ENCODE results near the gene VWA7.

The VWA7 gene

GRCh38 chr6:31758281-31758680 is 18.8 kb downstream of the VWA7 start:
- Histone ChIP-seq H3K36me3 (ENCODE audit: control insufficient read depth in 2 of 2, insufficient read depth in 1 of 2, low read length in 2 of 2) (peaks cover 14 to 55% of the 10 kb centered on the region in 2 experiments; a peak in 2 of 3 replicates), H3K9me3 (ENCODE audit: control insufficient read depth, insufficient read depth, low read depth, low read length) (no peaks in the 10 kb centered on the region), H3K27ac (ENCODE audit: extremely low read depth, low read depth, low read length) (no peak overlapping the region), H3K4me3 (ENCODE audit: low read depth, low read length) (no peak overlapping the region), H3K4me1 (ENCODE audit: control insufficient read depth, insufficient read depth, low read length) (no peaks in the 10 kb centered on the region)
- CTCF ChIA-PET = interaction anchor here (2.2 to 3.9 kb wide), 2 partner anchors 11 to 12 kb away, joined by 10 to 33 read pairs; no protein-coding TSS in a partner anchor
- POLR2A ChIA-PET = interaction anchor here (1.5 to 1.7 kb wide), 2 partner anchors 46 to 69 kb away, joined by 4 to 6 read pairs; partner anchors contain the start of gene HSPA1B
- TF ChIP-seq MEIS1 (CRISPR knock-in tag; IDR thresholded peaks at IDR 0.05; ENCODE audit: borderline replicate concordance) (no peak), ZNF426 (tag by site-specific recombination; IDR thresholded peaks at IDR 0.05) (no peak), ZNF37A (tag by site-specific recombination; IDR thresholded peaks at IDR 0.05) (no peak), SETDB1 (IDR thresholded peaks at IDR 0.05; ENCODE audit: insufficient read length, low read length) (no peak)

GRCh38 chr6:31752739-31753319 is 24.3 kb downstream of the VWA7 start:
- ChIA-PET POLR2A (interaction anchor here (0.5 to 7.4 kb wide), 12 partner anchors 9 to 87 kb away, joined by 3 to 43 read pairs (median 4); partner anchors contain the start of genes HSPA1B and MSH5), CTCF (interaction anchor here (0.6 to 2.3 kb wide), 7 partner anchors 13 to 1371 kb away, joined by 3 to 13 read pairs (median 3); partner anchors contain the start of gene DDAH2)
- no peak overlapping the region for H3K27ac ChIP-seq (ENCODE audit: extremely low read depth, low read depth, low read length)
- H3K4me3 ChIP-seq (ENCODE audit: low read depth, low read length) = no peak overlapping the region
- TF ChIP-seq KLF9 (tag by site-specific recombination; IDR thresholded peaks at IDR 0.05; ENCODE audit: low read depth) = no peak
- no peak for TF ChIP-seq ZBTB11 (tag by site-specific recombination; conservative IDR thresholded peaks at IDR 0.05; ENCODE audit: low read depth)
- no peaks in the 10 kb centered on the region for H3K9me3 ChIP-seq (ENCODE audit: control insufficient read depth, insufficient read depth, low read depth, low read length)
- H3K36me3 ChIP-seq (ENCODE audit: control insufficient read depth in 2 of 2, insufficient read depth in 1 of 2, low read length in 2 of 2) = peaks cover 0 to 21% of the 10 kb centered on the region in 2 experiments; a peak in 2 of 3 replicates
- H3K4me1 ChIP-seq (ENCODE audit: control insufficient read depth, insufficient read depth, low read length) = no peaks in the 10 kb centered on the region

- ChIA-PET CTCF (interaction anchor here (0.9 to 2.6 kb wide), 3 partner anchors 10 to 21 kb away, joined by 5 to 11 read pairs (median 9); partner anchors contain the start of genes DDAH2 and MSH5), POLR2A (interaction anchor here (1.3 to 7.4 kb wide), 3 partner anchors 11 to 21 kb away, joined by 3 to 43 read pairs (median 6); partner anchors contain the start of gene MSH5)
- Histone ChIP-seq H3K4me1 (ENCODE audit: control insufficient read depth, insufficient read depth, low read length) (no peaks in the 10 kb centered on the region), H3K9me3 (ENCODE audit: control insufficient read depth, insufficient read depth, low read depth, low read length) (no peaks in the 10 kb centered on the region), H3K36me3 (ENCODE audit: control insufficient read depth in 2 of 2, insufficient read depth in 1 of 2, low read length in 2 of 2) (peaks cover 3 to 31% of the 10 kb centered on the region in 2 experiments; a peak in 2 of 3 replicates), H3K27ac (ENCODE audit: extremely low read depth, low read depth, low read length) (no peak overlapping the region), H3K4me3 (ENCODE audit: low read depth, low read length) (no peak overlapping the region)
- TF ChIP-seq ZFP37 (tag by site-specific recombination; IDR thresholded peaks at IDR 0.05) (no peak), ZNF157 (tag by site-specific recombination; IDR thresholded peaks at IDR 0.05) (no peak)
Measured at GRCh38 chr6:31750411-31751022, 26.6 kb downstream of the VWA7 start.

GRCh38 chr6:31749301-31750036 is 27.7 kb downstream of the VWA7 start:
- Histone ChIP-seq H3K4me3 (ENCODE audit: low read depth, low read length) (no peak overlapping the region), H3K4me1 (ENCODE audit: control insufficient read depth, insufficient read depth, low read length) (no peaks in the 10 kb centered on the region), H3K9me3 (ENCODE audit: control insufficient read depth, insufficient read depth, low read depth, low read length) (no peaks in the 10 kb centered on the region), H3K27ac (ENCODE audit: extremely low read depth, low read depth, low read length) (no peak overlapping the region), H3K36me3 (ENCODE audit: control insufficient read depth in 2 of 2, insufficient read depth in 1 of 2, low read length in 2 of 2) (peaks cover 6 to 39% of the 10 kb centered on the region in 2 experiments; a peak in 2 of 3 replicates)
- TF ChIP-seq ZNF600 (tag by site-specific recombination; IDR thresholded peaks at IDR 0.05) = 0 out of 2 replicates have a peak, but pooled peaks have one; percentile 11
- TF ChIP-seq ATF2 (tag by site-specific recombination; IDR thresholded peaks at IDR 0.05; ENCODE audit: low read depth) = peak; percentile 80
- no peak for TF ChIP-seq ZNF677 (tag by site-specific recombination; IDR thresholded peaks at IDR 0.05)
- TF ChIP-seq SCRT2 (tag by site-specific recombination; IDR thresholded peaks at IDR 0.05) = peak; percentile 86
- peak; percentile 52 for TF ChIP-seq OSR2 (tag by site-specific recombination; IDR thresholded peaks at IDR 0.05)
- TF ChIP-seq ZNF629 (tag by site-specific recombination; IDR thresholded peaks at IDR 0.05) = 0 out of 2 replicates have a peak, but pooled peaks have one; percentile 39
- TF ChIP-seq ZSCAN5A (tag by site-specific recombination; IDR thresholded peaks at IDR 0.05) = no peak
- TF ChIP-seq REPIN1 (tag by site-specific recombination; IDR thresholded peaks at IDR 0.05; ENCODE audit: low read depth) = no peak
- TF ChIP-seq ZNF121 (tag by site-specific recombination; IDR thresholded peaks at IDR 0.05) = peak; percentile 53; the same call in 1 of the 2 replicates
- no peak for TF ChIP-seq ZNF558 (tag by site-specific recombination; IDR thresholded peaks at IDR 0.05)
- POLR2A ChIA-PET = interaction anchor here (0.7 to 7.4 kb wide), 4 partner anchors 10 to 20 kb away, joined by 3 to 43 read pairs (median 4); partner anchors contain the start of gene MSH5
- CTCF ChIA-PET = interaction anchor here (0.9 to 2.6 kb wide), 3 partner anchors 9 to 20 kb away, joined by 5 to 11 read pairs (median 9); partner anchors contain the start of genes DDAH2 and MSH5
